C4-2B (cell line): ENCODE measurements around the gene FIZ1.
"Not testable (repeated sequence)": the region's sequence is repeated elsewhere in the genome, so short reads cannot be mapped to it uniquely, and the experiment has no call there.

Source experiments
- ZFX ChIP-seq: fragments of 450-650 bp; IDR thresholded peaks from 2 replicates; pipeline ENCODE4 v1.6.1; 2017
- TF ChIP-seq, protein P1 (sequence below): fragments of 450-650 bp; conservative IDR thresholded peaks from 2 replicates; pipeline ENCODE4 v1.5.1; 2017; ENCODE audit warnings: mild to moderate bottlenecking

DNA sequence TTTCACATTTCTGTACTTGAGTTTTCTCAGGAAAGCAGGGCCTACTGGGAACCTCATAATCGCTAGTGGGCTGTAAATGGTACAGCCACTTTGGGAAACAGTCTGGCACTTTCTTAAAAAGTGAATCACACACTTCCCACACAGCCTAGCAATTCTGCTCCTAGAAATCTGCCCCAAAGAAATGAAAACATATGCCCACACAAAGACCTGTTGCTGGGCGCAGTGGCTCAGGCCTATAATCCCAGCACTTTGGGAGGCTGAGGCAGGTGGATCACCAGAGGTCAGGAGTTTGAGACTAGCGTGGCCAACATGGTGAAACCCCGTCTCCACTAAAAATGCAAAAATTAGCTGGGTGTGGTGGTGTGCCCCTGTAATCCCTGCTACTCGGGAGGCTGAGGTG lies 29.8 kb downstream of the FIZ1 start:
- TF ChIP-seq, protein P1, sequence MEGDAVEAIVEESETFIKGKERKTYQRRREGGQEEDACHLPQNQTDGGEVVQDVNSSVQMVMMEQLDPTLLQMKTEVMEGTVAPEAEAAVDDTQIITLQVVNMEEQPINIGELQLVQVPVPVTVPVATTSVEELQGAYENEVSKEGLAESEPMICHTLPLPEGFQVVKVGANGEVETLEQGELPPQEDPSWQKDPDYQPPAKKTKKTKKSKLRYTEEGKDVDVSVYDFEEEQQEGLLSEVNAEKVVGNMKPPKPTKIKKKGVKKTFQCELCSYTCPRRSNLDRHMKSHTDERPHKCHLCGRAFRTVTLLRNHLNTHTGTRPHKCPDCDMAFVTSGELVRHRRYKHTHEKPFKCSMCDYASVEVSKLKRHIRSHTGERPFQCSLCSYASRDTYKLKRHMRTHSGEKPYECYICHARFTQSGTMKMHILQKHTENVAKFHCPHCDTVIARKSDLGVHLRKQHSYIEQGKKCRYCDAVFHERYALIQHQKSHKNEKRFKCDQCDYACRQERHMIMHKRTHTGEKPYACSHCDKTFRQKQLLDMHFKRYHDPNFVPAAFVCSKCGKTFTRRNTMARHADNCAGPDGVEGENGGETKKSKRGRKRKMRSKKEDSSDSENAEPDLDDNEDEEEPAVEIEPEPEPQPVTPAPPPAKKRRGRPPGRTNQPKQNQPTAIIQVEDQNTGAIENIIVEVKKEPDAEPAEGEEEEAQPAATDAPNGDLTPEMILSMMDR: not testable (repeated sequence)
- TF ChIP-seq ZFX: not testable (repeated sequence)
